ENCODE data around the gene LGALS7. TPM values are rescaled to one million over a fixed set of nuclear protein-coding genes. Genes with fewer than 3 reads are reported as not detected.

The LGALS7 gene
- total RNA-seq, 1 donor from 2014 or later: not detected

DNA sequence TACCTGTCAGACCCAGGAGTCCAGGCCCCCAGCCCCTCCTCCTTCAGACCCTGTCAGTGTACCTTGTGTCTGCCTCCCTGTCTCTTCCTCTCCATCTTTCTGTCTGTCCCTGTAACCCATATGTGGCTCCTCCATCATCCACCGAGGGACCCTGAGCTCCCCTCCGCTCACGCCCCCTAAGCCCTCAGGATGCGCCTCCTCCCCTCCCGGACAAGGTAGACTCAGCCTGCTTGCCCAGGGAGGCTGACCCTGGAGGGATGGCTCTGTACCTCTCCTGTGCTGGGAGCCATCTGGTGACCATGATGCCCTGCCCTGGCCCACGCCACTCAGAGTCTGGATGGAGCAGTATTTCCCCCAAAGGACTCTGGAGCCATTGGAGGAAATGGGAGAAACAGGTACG, 28.0 kb downstream of the LGALS7 start:
- Mint-ChIP-seq H3K27me3 (ENCODE audit: low read depth) (no peaks in the 10 kb centered on the region), H3K9me3 (no peaks in the 10 kb centered on the region), H3K4me3 (no peak overlapping the region), H3K4me1 (no peaks in the 10 kb centered on the region), H3K36me3 (no peaks in the 10 kb centered on the region), H3K27ac (no peak overlapping the region)
- TF ChIP-seq CTCF (IDR thresholded peaks at IDR 0.05; ENCODE audit: unreplicated experiment): no peak
- DNase-seq (ENCODE audit: low spot score in 2 of 2, unreplicated experiment in 2 of 2): no peak

DNA sequence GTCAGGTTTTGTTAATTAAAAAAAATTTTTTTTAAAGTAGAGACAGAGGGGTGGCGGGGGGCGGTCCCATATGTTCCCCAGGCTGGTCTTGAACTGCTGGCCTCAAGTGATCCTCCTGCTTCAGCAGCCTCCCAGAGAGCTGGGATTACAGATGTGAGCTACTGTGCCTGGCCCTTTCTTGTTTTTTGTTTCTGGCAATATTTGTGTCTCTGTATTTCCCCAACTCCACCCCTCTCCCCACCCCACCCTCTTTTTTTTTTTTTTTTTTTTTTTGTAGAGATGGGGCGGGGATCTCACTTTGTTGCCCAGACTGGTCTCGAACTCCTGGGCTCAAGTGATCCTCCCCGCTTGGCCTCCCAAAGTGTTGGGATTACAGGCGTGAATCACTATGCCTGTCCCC, 28.4 kb downstream of the LGALS7 start:
- Mint-ChIP-seq H3K4me1 (no peaks in the 10 kb centered on the region), H3K27ac (no peak overlapping the region), H3K4me3 (no peak overlapping the region), H3K36me3 (no peaks in the 10 kb centered on the region), H3K27me3 (ENCODE audit: low read depth) (no peaks in the 10 kb centered on the region), H3K9me3 (no peaks in the 10 kb centered on the region)
- no peak for DNase-seq (ENCODE audit: low spot score in 2 of 2, unreplicated experiment in 2 of 2)
- TF ChIP-seq CTCF (IDR thresholded peaks at IDR 0.05; ENCODE audit: unreplicated experiment): no peak

- Mint-ChIP-seq H3K4me3 (no peak within 1 kb of the TSS), H3K27me3 (ENCODE audit: low read depth) (no peaks in the 10 kb centered on the region), H3K9me3 (no peaks in the 10 kb centered on the region), H3K36me3 (no peaks in the 10 kb centered on the region), H3K4me1 (no peaks in the 10 kb centered on the region), H3K27ac (no peak within 1 kb of the TSS)
- no peak for DNase-seq (ENCODE audit: low spot score in 2 of 2, unreplicated experiment in 2 of 2)
- no peak for TF ChIP-seq CTCF (IDR thresholded peaks at IDR 0.05; ENCODE audit: unreplicated experiment)
Observed at GRCh38 chr19:38744298-38744681, 29.0 kb downstream of the LGALS7 start, which contains the start of gene CAPN12. Gene CAPN12 (minus strand): TSS chr19:38744474. CDS start chr19:38744165, 309 bp downstream.

DNA sequence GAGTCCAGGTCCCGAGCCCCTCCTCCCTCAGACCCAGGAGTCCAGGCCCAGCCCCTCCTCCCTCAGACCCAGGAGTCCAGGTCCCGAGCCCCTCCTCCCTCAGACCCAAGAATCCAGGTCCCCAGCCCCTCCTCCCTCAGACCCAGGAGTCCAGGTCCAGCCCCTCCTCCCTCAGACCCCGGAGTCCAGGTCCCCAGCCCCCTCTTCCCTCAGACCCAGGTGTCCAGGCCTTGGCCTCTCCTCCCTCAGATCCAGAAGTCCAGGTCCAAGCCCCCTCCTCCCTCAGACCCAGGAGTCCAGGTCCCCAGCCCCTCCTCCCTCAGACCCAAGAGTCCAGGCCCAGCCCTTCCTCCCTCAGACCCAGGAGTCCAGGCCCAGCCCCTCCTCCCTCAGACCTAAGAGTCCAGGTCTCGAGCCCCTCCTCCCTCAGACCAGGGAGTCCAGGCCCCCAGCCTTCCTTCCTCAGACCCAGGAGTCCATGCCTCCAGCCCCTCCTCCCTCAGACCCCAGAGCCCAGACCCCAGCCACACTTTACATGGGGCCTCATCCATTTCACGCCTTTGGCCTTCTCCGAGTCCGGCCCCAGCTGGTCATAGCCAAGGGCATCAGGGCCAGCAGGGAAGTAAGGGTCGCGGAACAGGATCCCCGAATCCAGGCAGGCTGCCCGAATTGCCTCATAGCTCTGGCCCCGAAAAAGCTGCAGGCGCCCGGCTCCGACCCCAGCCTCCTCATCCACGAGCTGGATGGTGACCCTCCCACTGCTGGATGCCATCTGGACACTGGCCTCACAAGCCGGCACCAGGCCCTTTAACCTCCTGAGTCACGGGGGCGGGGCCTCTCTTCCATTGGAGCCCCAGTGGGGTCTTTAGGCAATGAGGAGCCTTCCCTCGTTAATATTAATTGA, 29.7 kb downstream of the LGALS7 start:
- Mint-ChIP-seq H3K4me1 (no peaks in the 10 kb centered on the region), H3K4me3 (no peak overlapping the region), H3K27ac (no peak overlapping the region), H3K36me3 (no peaks in the 10 kb centered on the region), H3K9me3 (no peaks in the 10 kb centered on the region), H3K27me3 (ENCODE audit: low read depth) (no peaks in the 10 kb centered on the region)
- no peak for TF ChIP-seq CTCF (IDR thresholded peaks at IDR 0.05; ENCODE audit: unreplicated experiment)
- no peak for DNase-seq (ENCODE audit: low spot score in 2 of 2, unreplicated experiment in 2 of 2)

DNA sequence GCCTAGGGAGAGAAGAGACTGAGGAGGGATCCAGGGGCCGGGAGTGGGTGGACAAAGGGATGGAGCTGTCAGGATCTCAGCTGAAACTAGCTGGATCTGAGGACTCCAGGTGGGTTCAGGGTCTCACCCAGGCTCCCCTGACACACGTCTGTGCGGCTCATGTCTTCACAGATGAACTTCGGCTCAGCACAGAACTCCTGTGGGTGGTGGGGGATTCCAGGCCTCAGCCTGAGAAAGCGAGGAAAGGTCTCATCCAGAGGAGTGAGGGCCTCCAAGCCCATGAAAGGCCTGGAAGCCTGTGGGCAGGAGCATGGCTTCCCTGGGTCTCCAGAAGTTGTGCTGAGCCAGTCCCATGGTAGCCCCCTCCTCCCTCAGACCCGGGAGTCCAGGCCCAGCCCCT, 30.4 kb downstream of the LGALS7 start:
- peaks cover under 1% of the 10 kb centered on the region for H3K4me1 Mint-ChIP-seq
- no peak for DNase-seq (ENCODE audit: low spot score in 2 of 2, unreplicated experiment in 2 of 2)
- no peak overlapping the region for H3K27ac Mint-ChIP-seq
- peaks cover 2% of the 10 kb centered on the region for H3K27me3 Mint-ChIP-seq (ENCODE audit: low read depth)
- H3K36me3 Mint-ChIP-seq: no peaks in the 10 kb centered on the region
- no peaks in the 10 kb centered on the region for H3K9me3 Mint-ChIP-seq
- no peak overlapping the region for H3K4me3 Mint-ChIP-seq
- TF ChIP-seq CTCF (IDR thresholded peaks at IDR 0.05; ENCODE audit: unreplicated experiment): no peak
